Stimulated activated CD4-positive, alpha-beta T cell treated with anti-CD3 and anti-CD28 coated beads, Interleukin-12 subunit alpha, Interleukin-12 subunit beta, amount 100 ng/mL, for 24 hours (primary cell): ENCODE results near the gene DHX16.

Source experiments
- DNase-seq, 2 experiments: peaks; one replicate each; pipeline ENCODE4 v3.0.0-alpha.2; 2020; ENCODE audit warnings: low read depth in 2 of 2

DHX16 gene

GRCh38 chr6:30603961-30604360 is 68.8 kb downstream of the DHX16 start:
- DNase-seq, result no peak
